Occipital lobe (tissue), 2 donors: ENCODE measurements around the gene IFITM2. TPM values are rescaled to one million over a fixed set of nuclear protein-coding genes. Genes with fewer than 3 reads are reported as not detected.
"Not testable (repeated sequence)": the region's sequence is repeated elsewhere in the genome, so short reads cannot be mapped to it uniquely, and the experiment has no call there.

ENCODE experiments used
- DNase-seq: peaks from one replicate; lab custom pipeline; 2025; lab: John Stamatoyannopoulos, UW
- total RNA-seq: library from RNA; depleted of rRNA; stranded (reverse); fragments of >200 nt; gene quantifications from one replicate; pipeline ENCODE4 v1.2.3, GENCODE V29; 2014

Gene IFITM2
- total RNA-seq, 1 donor from 2014 or later: 1.6 TPM

GRCh38 chr11:339963-340362, 32.3 kb downstream of the IFITM2 start:
- DNase-seq: no peak

- DNase-seq: no peak
These were observed 33.2 kb downstream of the IFITM2 start for GRCh38 chr11:340539-341512.

DNA sequence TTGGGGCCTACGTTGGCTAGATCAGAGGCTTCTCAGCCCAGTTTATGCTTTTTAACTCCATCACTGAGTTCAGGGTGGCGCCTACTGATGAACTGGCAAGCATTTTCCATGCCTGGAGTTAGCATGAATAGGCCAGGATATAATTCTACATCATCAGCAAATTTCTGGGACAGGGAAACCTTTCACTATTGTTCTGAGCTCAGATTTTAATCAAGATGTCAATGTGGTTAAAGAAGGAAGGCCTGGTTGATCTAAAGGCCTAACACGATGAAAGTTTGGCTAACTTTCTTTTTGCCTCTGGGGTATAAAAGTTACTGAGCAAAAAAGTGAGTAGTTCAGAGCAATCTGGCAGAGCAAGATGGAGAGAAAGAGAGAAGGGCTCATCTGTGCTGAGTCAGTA, 34.7 kb downstream of the IFITM2 start:
- DNase-seq: no peak

DNA sequence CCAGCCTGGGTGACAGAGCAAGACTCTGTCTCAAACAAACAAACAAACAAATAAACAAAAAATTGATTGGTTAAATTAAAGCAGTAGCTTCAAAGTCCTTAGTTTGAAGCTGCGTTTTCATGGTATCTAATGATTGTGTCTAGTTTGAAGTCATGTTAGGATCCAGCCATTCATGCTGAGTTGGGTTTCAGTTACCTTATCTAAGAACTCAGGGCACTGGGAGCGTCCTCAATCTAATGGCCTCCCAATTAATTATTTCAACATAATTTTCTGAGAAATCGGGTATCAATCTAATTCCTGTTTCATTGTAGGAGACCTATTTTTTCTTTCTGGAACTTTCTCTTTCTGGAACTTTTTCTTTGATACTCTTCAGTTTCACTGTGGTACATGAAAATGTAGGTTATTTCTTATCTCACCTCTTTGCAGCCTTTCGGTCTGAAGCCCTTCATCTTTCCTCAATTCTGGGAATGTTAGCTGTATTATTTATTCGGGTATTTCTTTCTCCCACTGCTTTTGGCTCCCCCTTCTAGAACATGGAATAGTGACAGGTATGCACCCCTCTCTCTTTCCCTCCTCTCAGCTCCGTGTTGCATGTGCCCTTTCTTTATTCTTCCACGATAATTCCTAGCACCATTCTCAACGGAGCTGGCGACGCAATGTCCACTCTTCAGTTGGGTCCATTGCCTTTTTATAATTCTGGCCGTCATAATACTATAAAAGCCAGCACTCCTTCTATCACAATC, 37.4 kb downstream of the IFITM2 start:
- DNase-seq: no peak

- no peak for DNase-seq
These were observed 38.9 kb downstream of the IFITM2 start for GRCh38 chr11:346529-346928.

GRCh38 chr11:349270-349954, 41.8 kb downstream of the IFITM2 start:
- not testable (repeated sequence) for DNase-seq

DNA sequence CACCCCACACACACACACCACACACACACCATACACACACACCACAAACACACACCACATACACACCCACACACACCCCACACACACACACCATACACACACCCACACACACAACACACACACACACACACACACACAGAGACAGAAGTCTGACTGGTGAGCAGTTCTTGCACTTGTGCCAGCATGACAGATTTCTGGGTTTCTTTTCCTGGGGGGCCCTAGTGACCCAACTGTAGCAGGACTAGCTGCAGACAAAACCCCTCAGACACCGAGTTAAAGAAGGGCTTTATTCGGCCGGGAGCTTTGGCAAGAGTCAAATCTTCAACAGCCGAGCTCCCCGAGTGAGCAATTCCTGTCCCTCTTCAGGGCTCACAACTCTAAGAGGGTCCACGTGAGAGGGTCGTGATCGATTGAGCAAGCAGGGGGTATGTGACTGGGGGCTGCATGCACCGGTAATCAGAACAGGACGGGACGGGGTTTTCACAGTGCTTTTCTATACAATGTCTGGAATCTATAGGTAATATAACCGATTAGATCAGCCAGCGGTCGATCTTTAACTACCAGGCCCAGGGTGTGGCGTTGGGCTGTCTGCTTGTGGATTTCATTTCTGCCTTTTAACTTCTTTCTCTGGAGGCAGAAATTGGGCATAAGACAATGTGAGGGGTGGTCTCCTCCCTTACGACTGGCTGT, 42.6 kb downstream of the IFITM2 start:
- not testable (repeated sequence) for DNase-seq

DNA sequence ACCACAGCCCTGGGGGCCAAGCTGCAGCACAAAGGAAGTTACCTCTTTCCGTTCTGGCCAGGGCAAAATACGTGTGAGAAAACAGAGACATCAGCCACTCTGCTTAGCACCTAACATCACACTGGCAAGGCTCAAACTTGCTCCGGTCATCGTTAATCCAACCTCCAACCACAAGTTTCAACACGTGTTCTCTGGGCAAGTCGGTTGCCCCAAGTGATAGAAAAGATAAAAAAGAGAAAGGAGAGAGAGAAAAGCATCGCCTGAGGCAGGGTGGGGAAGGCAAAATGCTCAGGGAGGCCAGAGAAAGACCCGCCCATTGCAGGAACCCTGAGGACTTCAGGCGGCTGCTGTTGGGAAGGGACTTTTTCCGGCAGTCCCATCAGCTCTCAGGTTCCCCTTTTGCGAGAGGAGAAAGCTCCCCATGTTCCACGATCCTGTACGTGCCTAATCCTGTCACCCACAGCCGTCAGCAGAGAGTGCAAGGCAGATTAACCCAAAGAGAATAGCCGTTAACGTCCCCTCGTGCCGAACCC, 43.2 kb downstream of the IFITM2 start:
- no peak for DNase-seq

DNA sequence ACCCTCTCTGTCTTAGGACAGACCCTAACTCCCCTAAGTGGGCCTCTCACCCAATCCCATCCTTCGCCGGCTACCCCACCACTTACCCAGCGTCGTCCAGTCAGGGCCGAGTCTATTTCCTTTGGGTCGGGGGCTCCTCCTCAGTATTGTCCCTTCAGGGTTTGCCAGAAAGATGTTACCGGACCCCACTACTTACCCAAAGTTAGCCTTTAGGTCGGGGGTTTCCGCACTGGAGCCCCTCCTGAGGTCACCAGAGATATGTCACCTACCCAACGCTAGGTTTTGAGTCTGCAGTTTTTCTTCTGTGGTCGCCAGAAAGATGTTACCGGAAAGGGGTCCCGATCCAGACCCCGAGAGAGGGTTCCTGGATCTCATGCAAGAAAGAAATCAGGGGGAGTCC, 43.8 kb downstream of the IFITM2 start:
- DNase-seq: no peak

GRCh38 chr11:352456-353031, 44.9 kb downstream of the IFITM2 start:
- no peak for DNase-seq

- no peak for DNase-seq
These were observed 45.7 kb downstream of the IFITM2 start for GRCh38 chr11:353179-353873.

DNA sequence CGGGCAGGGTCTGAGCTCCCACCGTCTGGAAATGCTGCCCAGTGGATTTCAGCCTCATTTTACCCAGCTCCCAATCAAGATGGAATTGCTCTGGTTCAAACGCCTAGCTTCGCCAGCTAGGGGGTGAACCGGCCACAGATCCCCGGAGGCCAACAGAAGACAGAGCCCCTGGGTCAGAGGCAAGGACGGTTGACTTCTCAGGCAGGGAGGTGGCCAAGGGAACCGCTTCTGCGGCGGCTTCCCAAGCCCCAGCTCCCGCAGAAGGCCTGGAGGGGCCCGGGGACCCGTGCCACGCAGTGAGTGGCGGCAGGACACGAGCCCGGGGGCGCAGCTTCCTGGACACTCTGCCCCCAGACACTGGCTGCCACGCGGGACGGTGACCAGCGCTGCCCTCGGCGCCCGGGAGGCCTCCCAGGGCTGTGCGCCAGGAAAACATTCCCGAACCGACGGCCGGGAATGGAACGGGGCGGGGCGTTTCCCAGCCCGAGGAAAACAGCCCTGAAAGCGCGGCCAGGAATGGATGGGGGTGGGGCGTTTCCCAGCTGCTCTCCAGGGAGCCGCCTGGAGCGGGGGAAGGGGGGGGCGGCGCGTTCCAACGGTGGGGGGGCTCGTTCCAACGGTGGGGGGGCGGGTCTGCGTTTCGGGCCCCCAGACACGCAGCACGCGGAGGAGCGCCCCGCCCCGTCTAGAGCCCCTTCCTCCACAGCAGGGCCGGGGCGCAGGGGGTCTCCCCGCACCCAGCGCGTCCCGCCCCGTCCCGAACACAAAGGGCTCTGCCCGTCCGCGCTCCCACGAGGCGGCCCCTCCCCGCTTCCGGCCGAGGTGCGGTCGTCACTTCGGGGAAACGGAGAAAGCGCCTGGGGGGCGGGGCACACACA, 48.2 kb downstream of the IFITM2 start:
- no peak for DNase-seq

- no peak for DNase-seq
These were observed 49.0 kb downstream of the IFITM2 start for GRCh38 chr11:356610-357009.

DNA sequence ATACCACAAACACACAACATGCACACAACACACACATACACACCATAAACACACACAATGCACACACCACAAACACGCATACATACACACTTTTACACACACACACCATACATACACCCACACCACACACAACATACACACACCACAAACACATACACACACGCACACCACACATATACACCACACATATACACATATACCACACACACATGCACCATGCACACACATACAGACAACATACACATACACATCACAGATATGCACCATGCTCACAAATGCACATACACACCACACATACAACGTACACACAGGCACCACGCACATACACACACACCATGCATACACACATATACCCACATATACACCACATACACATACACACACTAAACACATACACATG, 50.0 kb downstream of the IFITM2 start:
- no peak for DNase-seq

DNA sequence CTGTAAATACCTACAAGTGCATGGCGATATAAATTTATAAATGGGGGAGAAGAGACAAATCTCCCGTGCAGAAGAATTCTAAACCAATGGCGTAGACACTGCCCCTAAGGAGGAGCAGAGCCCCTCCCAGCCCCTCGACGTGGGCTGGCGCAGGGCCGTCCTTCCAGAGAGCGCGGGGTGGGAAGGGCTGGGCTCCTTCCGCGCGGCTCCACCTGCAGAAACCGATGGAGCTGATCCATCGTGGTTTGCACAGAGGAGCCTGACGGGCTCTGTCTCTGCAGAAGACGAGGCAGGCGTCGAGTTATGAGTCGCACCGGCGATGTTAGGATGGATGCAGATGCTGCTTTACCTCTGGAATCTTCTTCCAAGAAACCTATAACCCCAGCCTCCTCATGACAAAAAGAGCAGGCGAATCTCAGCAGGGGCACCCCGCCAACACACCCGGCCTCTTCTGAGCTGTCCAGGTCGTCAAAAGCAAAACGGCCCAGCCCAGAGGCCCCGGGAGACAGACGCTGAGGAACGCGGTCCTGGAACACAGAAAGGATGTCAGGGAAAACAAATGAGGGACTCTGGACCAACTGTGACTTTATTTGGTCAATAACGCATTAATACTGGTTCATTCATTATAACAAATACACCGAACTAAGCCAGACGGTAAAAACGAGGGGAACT, 50.6 kb downstream of the IFITM2 start:
- DNase-seq: no peak
